NCI-H446 (cell line): ENCODE data around the gene KRT23.

Experiments used
- DNase-seq, 2 experiments: peaks; one replicate each; lab custom pipeline; 2025; lab: John Stamatoyannopoulos, UW

The KRT23 gene, protein sequence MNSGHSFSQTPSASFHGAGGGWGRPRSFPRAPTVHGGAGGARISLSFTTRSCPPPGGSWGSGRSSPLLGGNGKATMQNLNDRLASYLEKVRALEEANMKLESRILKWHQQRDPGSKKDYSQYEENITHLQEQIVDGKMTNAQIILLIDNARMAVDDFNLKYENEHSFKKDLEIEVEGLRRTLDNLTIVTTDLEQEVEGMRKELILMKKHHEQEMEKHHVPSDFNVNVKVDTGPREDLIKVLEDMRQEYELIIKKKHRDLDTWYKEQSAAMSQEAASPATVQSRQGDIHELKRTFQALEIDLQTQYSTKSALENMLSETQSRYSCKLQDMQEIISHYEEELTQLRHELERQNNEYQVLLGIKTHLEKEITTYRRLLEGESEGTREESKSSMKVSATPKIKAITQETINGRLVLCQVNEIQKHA

DNA sequence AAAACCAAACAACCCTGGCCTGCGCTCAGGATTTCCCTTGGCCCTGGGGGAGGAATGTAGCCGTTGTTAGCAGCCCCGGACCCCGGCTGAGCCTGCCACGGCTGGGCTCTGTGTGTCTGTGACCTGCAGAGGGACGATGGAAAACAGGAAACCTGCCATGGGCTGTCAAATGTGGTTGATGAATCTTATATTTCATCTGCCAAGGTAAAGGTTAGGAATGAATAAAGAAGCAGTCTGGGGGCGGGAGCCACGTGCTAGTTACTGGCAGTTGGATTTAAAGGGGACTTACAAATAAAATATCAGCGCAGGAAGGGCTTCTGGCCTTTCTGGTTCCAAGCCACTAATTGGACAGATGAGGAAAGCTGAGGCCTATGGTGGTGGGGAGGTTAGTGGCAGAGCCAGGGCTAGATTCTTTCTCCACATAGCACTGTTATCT, at the start of gene KRT23:
TSS of gene KRT23 (minus strand) at position 263 of the 436 bp plus-strand sequence. CDS start 1,043 bp downstream, outside the sequence.
- DNase-seq, result no peak

DNA sequence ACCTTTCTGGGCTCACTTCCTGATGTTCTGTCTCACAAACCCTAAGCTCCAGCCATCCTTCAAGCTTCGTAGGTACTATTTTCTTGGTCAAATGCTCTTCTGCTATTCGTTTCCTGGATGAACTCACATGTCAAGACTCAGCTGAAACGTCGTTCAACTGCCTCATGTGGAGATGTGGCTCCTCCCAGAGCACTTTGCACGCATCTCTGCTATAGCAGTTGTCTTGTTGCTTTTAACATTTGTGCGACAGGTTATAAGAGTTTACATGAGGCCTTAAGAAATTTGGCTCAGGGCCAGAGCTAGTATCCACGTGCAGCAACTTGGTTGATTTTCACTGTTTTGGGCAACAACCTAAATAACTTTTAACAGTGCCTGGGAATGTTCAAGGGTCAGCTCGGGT, 49.5 kb upstream of the KRT23 start:
- no peak for DNase-seq

DNA sequence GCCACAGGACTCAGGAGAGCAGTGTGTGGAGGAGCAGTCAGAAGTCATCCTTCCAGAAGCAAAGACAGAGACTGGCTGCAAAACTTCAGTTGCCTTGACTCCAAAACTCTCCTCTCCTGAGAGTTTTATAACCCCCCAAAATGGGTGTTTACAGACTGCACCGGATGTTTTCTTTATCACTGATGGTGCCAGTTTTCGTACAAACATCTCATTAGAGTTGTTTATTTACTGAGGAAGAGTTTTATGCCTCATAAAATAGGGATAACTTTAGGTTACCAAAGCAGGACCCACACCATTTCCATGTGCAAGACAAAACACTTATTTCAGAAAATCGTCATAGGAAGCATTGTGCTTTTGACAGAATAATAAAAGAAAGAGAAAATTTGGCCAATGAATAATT, 46.8 kb upstream of the KRT23 start, which contains the start of gene KRT40:
TSS of gene KRT40 (minus strand) at position 101 of the 400 bp plus-strand sequence. CDS start at position 48, 53 bp downstream.
- no peak for DNase-seq

DNA sequence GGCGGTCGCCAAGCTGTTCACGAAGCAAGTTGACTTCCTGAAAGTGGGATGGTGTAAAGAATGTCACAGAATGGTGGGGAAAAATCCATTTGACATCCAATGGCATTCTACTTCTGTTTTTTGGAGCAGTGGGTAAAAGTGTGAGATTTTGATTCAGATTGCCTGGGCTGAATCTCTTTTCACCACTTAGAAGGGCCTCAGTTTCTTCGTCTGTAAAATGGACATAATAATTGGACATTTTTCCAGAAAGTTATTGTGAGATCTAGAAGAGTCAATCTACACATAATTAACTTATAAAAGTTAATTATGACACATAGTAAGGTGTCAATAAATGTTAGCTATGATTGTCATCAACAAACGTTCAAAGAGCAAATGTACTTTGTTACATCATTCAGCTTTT, 43.7 kb upstream of the KRT23 start:
- DNase-seq, result no peak

DNA sequence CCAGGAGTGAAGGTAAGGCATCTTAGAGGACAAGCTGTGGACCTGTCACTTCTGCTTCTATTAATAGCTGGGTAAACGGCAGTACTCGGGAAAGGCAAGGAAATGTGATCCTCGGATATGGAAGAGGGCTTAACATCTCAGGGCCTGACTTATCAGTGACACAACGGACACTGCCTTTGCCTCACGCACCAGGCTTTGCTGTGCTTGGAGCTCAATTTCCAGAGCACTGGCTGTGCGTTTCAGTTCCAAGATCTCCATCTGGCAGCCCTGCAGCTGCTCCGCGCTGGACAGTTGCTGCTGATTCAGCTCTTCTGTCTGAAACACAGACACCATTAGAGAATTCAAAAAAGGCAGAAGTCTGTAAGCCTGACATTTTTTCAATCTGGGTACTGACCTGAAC, 43.1 kb upstream of the KRT23 start:
- DNase-seq, result no peak

DNA sequence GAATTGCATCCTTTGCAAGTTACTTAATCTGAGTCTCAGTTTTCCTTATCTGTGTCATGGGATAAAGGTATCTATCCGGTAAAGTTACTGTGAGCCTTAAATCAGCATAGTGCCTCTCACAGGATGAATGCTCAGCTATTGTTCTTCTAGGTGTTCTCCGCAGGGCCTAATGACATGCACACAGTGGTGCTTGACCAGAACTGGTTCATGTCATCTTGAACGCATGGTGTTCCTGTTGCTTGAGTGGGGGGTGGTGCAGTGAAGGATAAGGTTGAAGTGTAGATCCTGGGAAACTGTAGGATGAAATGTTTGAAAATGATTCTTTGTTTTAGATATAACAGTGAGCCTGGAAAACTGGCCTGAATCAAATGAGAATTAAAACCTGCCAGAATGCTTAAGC, 42.7 kb upstream of the KRT23 start:
- no peak for DNase-seq

DNA sequence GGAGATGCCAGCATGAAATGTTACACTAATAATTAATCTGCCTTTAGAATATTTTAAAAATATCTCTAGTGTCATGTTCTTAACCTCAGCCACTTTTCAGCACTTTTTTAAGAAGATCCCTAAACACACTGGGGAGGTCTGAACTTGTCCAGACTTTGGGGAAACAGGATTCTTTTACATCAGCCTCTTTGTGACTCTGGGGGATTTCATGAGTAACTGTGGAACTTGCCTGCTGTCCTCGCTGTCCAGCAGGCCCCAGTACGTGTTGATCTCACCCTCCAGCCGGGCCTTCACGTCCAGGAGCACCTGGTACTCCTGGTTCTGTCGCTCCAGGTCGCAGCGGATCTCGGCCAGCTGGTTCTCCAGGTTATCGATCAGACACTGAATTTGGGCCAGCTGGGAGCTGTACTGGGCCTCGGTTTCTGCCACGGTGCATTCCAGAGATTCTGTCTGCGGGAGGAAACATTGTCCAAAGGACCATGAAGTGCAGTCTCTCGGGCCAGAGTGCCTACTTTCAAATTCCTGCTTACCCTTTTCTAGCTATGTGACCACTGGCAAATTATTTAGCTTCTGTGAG, 41.2 kb upstream of the KRT23 start:
- DNase-seq, result no peak

DNA sequence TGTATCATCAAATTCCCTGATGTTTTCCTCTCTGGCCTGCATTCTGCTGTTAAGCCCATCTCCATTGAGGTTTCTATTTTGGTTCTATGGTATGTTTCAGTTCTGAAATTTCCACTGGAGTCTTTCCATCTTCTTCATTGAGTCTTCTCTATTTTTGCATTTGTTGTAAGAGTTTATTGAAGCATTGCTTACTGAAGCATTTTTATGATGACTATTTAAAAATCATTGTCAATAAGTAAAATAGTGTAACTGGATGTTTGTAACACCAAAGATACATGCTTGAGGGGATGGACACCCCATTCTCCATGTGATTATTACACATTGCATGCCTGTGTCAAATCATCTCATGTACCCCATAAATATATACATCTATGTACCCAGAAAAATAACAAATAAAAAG, 38.1 kb upstream of the KRT23 start:
- no peak for DNase-seq

DNA sequence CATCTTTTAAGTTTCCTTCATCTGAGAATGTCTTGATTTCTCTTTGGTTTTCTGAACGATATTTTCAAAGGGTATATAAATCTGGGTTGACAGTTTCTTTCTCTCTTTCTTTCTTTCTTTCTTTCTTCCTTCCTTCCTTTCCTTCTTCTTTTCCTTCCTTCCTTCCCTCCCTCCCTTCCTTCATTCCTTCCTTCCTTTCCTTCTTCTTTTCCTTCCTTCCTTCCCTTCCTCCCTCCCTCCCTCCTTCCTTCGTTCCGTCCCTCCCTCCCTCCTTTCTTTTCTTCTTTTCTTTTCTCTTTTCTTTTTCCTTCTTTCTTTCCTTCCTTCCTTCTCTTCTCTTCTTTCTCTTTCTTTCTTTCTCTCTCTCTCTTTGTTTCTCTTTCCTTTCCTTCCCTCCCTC, 36.9 kb upstream of the KRT23 start:
- DNase-seq, result no peak

DNA sequence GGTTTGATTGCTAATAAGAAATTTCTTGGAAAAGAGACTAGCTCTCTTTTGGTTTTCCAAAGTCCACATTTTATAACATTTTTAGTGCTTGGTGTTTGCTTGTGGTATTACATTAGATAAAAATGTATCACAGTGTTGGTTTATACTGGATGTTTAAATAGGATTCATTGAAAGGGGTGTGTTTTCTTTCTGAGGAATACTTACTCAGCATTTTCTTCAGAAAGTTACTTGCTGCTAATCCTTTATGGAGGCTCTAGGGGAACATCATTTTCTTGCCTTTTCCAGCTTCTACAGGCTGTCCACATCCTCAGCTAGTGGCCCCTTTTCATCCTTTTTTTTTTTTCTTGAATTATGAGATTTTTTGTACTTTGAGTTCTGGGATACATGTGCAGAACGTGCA, 30.1 kb upstream of the KRT23 start:
- DNase-seq, result no peak

DNA sequence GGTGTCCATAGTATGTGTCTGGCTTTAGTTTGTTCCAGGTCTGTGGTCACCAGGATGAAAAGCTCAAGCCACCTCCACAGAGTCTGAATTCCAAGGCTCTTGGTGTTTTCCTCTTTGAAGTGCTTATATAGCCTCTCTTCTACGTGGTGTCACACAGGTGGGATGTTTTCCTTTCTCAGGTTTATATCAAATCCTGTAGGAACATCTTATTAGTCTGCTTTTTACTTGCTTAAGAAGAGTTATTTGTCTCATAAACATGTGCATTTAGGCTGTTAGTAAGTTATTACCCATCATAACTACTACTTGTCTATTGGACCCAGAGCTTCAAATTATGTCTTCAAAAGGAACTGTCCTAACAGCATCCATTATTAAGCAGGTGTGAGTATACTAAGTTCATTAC, 29.4 kb upstream of the KRT23 start, which contains the start of gene KRT39:
TSS of gene KRT39 (minus strand) at position 101 of the 400 bp plus-strand sequence. CDS start at position 9, 92 bp downstream.
- no peak for DNase-seq

DNA sequence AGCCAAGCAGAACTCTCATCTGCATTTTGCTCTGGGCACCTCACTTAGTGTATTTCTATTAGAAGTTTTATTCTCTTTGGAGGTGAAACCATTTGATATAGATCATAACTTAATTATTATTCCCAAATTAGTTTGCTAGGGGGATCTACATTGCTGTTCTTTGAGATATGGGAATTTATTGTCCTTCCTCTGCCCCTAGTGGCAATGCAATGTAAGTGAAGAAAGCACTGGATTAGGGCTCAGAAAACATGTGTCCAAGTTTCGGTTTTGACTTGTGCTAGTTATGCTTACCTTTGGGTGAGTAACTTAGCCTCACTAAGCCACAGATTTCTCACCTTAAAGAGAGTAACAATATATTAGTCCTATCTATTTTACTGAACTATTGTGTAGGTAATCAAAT, 26.4 kb upstream of the KRT23 start:
- no peak for DNase-seq

DNA sequence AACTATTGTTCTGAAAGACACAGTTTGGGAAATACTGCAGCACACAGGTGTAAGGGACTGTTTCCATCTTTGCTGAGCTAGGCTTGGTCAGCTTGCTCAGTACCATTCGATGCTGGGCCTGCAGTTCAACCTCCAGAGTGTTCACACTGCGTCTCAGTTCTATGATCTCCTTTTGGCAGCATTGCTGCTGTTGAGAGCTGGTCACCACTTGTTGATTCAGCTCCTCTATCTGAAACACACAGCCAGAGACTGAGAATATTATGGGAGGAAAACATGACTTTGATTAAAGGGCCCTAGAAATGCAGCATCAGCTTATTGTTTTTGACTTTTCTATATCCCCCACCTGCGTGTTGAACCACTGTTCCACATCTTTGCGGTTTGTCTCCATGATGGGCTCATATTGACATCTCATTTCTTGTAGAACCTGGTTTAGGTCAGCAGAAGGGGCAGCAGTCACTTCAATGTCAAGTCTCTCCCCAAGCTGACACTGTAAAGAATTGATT, 24.7 kb upstream of the KRT23 start:
- no peak for DNase-seq

DNA sequence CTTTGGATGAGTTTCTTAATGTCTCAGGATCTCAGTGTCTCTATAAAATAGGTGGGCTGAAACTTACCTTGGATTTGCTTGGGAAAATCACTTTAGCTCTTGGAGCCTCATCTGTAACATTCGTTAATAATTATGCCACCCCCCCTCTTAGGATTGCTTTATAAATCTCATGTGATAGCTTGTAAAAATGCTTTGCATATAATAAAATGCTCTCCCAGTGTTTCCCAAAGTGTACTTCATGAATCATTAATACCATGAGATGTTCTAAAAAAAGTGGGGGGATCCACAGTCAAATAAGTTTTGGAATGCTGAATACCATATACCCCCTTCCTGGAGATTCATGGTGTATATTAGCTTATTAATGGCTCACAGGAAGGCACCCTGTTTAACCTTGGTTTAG, 24.1 kb upstream of the KRT23 start:
- no peak for DNase-seq

DNA sequence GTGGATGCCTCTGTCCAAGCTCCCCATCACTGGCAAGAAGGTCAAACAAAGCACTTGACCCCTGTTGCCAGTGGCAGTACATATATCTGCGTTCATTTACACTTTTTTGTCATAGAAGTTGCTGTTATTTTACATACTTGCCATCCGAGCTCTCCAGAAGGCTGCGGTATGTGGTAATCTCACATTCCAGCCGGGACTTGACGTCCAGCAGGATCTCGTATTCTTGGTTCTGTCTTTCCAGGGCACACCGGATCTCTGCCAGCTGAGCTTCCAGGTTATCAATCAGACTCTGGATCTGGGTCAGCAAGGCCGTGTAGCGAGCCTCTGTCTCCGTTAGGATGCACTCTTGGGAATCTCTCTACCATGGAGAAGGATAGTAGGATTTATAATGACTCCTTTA, 22.7 kb upstream of the KRT23 start:
- DNase-seq, result no peak

DNA sequence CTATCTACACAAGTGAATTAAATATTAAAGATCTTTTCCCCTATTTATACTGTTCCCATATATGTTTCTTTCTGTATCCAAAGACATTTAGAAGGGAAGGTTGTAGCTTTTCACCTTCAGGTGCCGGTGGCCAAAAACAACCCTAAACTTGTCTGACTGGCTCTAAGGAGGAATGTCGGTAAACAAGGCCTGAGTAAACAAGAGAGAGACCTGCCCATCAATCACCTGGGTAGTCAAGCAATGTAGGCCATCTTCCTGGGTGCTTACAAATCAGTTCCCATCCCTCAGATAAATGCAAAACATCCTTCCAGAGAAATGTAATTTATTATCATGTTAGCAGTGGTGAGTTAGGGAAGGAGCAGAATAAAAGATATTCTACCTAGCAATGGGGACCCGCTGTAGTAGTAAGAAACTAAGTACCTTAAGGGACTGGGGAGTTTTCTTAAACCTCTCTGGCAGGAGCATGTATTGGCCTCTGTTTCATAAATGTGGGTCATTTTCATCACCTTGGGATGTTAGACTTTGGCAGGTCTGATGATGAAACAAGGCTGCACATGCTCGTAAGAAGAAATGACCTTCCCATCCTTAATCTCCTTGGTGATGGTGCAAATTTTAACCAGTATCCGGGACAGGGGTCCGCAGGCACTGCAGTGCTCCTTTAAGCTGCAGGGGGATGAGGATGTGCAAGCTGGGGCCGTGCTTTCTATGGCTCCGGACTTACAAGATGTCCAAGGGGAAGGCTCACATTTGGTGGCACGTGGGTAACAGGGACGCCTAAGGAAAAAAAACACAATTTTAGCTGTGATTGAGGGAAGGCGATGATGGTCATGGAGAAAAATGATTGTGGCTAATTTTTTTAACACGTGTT, 20.9 kb upstream of the KRT23 start:
- no peak for DNase-seq

DNA sequence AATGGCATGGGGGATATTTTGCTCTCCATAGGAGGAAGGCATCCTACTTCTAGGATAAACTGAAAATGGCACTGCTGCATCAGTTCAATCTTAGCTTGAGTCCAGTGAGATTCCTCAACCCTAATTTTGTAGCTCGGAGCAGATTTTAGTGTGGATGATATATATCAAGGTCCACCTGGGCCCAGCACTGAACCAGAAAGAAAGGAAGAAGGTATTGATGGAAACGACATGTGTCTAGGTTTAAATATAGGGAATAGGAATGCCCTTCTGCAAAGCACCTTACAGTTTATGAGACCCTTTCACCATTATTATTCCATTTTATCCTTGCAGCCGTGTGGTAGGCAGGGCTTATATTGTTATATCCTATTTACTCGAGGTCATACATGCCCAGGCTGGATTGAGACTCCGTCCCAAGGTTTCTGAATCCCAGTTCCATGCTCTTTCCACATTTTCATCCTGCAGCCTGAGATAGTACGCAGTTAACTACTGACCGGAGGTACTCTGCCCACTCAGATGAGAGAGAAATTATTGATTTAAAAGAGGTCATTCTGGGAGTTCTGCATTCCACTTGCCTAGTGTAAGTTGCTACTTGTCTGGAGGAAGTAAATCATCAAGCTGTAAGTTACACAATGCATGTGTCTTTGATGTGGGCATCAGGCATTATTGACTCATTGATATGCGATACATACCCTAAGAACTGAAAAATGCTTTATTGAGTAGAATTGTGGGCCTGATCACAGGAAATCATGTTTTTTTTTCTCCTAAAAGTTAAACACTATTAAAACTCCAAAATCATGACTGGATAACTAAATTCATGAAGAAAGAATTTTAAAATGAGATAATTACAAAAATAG, 19.2 kb upstream of the KRT23 start:
- DNase-seq, result no peak

DNA sequence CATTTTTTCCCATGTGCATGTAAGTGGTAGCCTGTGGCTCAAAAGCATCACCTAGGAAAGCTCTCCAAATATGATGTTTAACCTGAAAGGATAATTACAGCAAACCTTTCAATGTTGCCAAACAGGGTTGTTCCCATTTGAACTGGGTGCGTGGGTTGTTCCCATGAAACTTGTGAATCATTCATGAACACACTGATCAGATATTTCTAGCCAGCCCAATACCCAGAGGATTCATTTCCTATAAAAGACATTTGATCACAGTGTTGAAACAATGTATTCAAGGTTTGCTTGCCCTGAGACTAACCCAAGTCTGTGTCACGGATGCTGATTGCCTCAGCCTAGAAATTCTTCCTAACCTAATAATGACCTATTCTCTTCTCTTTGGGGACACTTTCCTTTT, 16.4 kb upstream of the KRT23 start:
- DNase-seq, result no peak

DNA sequence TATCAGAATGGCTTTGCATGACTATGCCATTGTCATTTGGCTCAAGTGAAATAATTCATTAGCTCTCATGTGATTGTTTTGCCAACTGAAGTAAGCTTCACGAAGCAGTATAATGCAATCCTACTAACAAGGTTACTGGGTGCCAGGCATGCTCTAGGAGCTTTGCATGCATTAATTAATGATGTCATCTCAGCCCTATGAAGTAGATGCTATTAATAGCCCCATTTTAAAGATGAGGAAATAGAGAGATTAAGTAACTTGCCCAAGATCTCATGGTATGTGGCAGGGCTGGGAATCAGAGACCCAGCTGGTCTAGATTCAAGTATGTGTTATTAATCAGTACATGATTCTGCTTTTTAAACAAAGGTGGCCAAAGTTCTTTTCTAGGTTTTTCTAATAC, 15.2 kb upstream of the KRT23 start:
- no peak for DNase-seq

DNA sequence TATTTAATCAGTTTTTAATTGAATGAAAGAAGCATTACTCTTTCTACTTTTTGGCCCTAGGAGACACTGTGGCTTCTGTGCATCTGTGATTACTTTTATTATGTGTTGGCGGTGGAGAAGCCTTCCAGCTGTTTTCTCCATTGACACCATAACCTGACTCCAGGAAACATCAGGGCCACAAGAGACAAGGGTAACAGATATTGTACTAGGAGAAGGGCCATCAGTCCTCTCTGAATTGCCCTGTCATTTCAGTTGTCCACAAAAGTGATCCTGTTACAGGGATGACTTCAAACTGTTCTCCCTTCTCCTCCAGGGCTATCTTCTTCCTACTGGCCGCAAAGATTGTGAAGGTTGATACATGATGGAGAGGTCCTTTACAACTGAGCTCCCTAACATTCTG, 14.7 kb upstream of the KRT23 start:
- DNase-seq, result no peak

DNA sequence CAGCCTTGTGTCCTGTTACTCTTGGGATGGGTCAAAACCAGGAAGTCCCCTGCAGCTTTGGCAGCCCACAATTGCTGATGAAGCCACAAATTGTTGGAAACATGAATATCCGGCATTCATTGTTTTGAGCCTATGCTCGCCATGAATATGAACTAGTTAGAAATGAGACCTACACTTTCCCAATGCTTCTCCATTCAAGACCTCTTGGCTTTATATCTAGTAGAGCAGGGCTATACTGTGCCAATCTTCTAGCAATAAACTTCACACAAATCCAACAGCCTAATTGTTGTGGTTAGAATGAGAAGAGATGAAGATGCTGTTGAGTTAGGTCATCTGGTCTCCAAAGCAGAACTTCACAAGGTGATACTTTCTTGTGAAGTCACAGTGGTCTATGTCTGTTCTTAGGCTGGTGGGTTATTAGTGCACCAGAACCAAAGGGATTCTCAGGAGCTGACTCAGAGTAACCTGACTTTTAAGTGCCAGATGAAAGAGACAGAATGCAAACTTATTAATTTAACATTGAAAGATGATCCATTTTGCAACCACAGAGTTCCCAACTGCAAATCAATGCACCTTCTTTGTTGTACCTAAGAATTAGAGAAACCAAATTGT, 13.7 kb upstream of the KRT23 start:
- DNase-seq, result no peak
